ENCODE results near the gene CPM. TPM values are rescaled to one million over a fixed set of nuclear protein-coding genes. Genes with fewer than 3 reads are reported as not detected.

The CPM gene
- total RNA-seq, 1 donor from 2014 or later, result 224 TPM

GRCh38 chr12:68930178-68930577 is 2.8 kb downstream of the CPM start:
- Histone ChIP-seq H3K27me3 (ENCODE audit: low read depth) (no peaks in the 10 kb centered on the region), H3K4me3 (peak overlapping the region; percentile 86), H3K4me1 (peaks cover 7% of the 10 kb centered on the region), H3K36me3 (no peaks in the 10 kb centered on the region), H3K9me3 (no peaks in the 10 kb centered on the region), H3K27ac (peak overlapping the region; percentile 8)
- DNase-seq (no peak), ATAC-seq (no peak)
- no peak for TF ChIP-seq CTCF (IDR thresholded peaks at IDR 0.05)
- intact Hi-C loops (cut with DNase I), result no loop called here

- no peak for DNase-seq
- Histone ChIP-seq H3K27me3 (ENCODE audit: low read depth) (no peaks in the 10 kb centered on the region), H3K4me3 (no peak overlapping the region), H3K36me3 (peaks cover 6% of the 10 kb centered on the region), H3K27ac (no peak overlapping the region), H3K9me3 (no peaks in the 10 kb centered on the region), H3K4me1 (no peaks in the 10 kb centered on the region)
- TF ChIP-seq CTCF (IDR thresholded peaks at IDR 0.05), result no peak
- intact Hi-C loops (cut with DNase I), result no loop called here
- no peak for ATAC-seq
These were observed 8.4 kb downstream of the CPM start for GRCh38 chr12:68924546-68924945.

- TF ChIP-seq CTCF (IDR thresholded peaks at IDR 0.05), result no peak
- intact Hi-C loops (cut with DNase I), result no loop called here
- Histone ChIP-seq H3K9me3 (no peaks in the 10 kb centered on the region), H3K36me3 (peaks cover 12% of the 10 kb centered on the region), H3K27me3 (ENCODE audit: low read depth) (no peaks in the 10 kb centered on the region), H3K4me3 (no peak overlapping the region), H3K27ac (no peak overlapping the region), H3K4me1 (peaks cover 7% of the 10 kb centered on the region)
- ATAC-seq, result no peak
- no peak for DNase-seq
These were observed 13.3 kb downstream of the CPM start for GRCh38 chr12:68919581-68920239.

- Histone ChIP-seq H3K9me3 (no peaks in the 10 kb centered on the region), H3K4me1 (peaks cover 12% of the 10 kb centered on the region), H3K36me3 (peaks cover 16% of the 10 kb centered on the region), H3K27ac (no peak overlapping the region), H3K4me3 (no peak overlapping the region), H3K27me3 (ENCODE audit: low read depth) (no peaks in the 10 kb centered on the region)
- DNase-seq, result no peak
- intact Hi-C loops (cut with DNase I), result no loop called here
- no peak for ATAC-seq
- TF ChIP-seq CTCF (IDR thresholded peaks at IDR 0.05), result no peak
These were observed 14.0 kb downstream of the CPM start for GRCh38 chr12:68918960-68919359.

- intact Hi-C loops (cut with DNase I), result no loop called here
- H3K36me3 ChIP-seq, result peaks cover 19% of the 10 kb centered on the region
- DNase-seq (no peak), ATAC-seq (peak; percentile 36 to 48)
- no peaks in the 10 kb centered on the region for H3K9me3 ChIP-seq
- no peak overlapping the region for H3K4me3 ChIP-seq
- no peak overlapping the region for H3K27ac ChIP-seq
- no peaks in the 10 kb centered on the region for H3K27me3 ChIP-seq (ENCODE audit: low read depth)
- H3K4me1 ChIP-seq, result peaks cover 12% of the 10 kb centered on the region
- TF ChIP-seq CTCF (IDR thresholded peaks at IDR 0.05), result no peak
These were observed 17.9 kb downstream of the CPM start for GRCh38 chr12:68915055-68915454.
